ENCODE data around the gene PDIK1L. TPM values are rescaled to one million over a fixed set of nuclear protein-coding genes. Genes with fewer than 3 reads are reported as not detected.
A peak's percentile ranks its signal among the peaks of the same experiment; 100 is the strongest.
"Not testable (repeated sequence)": the region's sequence is repeated elsewhere in the genome, so short reads cannot be mapped to it uniquely, and the experiment has no call there.

PDIK1L gene
- total RNA-seq, 2 experiments from 2014 or later: 21.0 to 25.8 TPM

- no peak for DNase-seq
- Mint-ChIP-seq H3K4me3 (no peak overlapping the region), H3K27ac (no peak overlapping the region), H3K9me3 (no peaks in the 10 kb centered on the region), H3K36me3 (ENCODE audit: low read depth) (no peaks in the 10 kb centered on the region), H3K27me3 (peaks cover 38% of the 10 kb centered on the region), H3K4me1 (peaks cover 9% of the 10 kb centered on the region)
- ChIA-PET CTCF (interaction anchor here (0.7 kb wide), 1 partner anchor 45 kb away, joined by 5 read pairs; no protein-coding TSS in a partner anchor), POLR2A (no interaction called here)
Observed at GRCh38 chr1:26094076-26094669, 17.5 kb upstream of the PDIK1L start.

GRCh38 chr1:26094677-26095383 lies 16.8 kb upstream of the PDIK1L start:
- peaks cover 9% of the 10 kb centered on the region for H3K4me1 Mint-ChIP-seq
- no peak overlapping the region for H3K27ac Mint-ChIP-seq
- no peaks in the 10 kb centered on the region for H3K36me3 Mint-ChIP-seq (ENCODE audit: low read depth)
- H3K27me3 Mint-ChIP-seq: peaks cover 37% of the 10 kb centered on the region
- H3K9me3 Mint-ChIP-seq: no peaks in the 10 kb centered on the region
- no peak overlapping the region for H3K4me3 Mint-ChIP-seq
- CTCF ChIA-PET: interaction anchor here (0.7 kb wide), 1 partner anchor 45 kb away, joined by 5 read pairs; no protein-coding TSS in a partner anchor
- POLR2A ChIA-PET: no interaction called here
- DNase-seq: no peak

GRCh38 chr1:26096471-26096870 lies 15.2 kb upstream of the PDIK1L start:
- DNase-seq: no peak
- POLR2A ChIA-PET: no interaction called here
- H3K36me3 Mint-ChIP-seq (ENCODE audit: low read depth): no peaks in the 10 kb centered on the region
- no peak overlapping the region for H3K27ac Mint-ChIP-seq
- CTCF ChIA-PET: no interaction called here
- H3K4me1 Mint-ChIP-seq: peaks cover 9% of the 10 kb centered on the region
- no peak overlapping the region for H3K4me3 Mint-ChIP-seq
- H3K27me3 Mint-ChIP-seq: peaks cover 30% of the 10 kb centered on the region
- H3K9me3 Mint-ChIP-seq: no peaks in the 10 kb centered on the region

- POLR2A ChIA-PET: no interaction called here
- H3K36me3 Mint-ChIP-seq (ENCODE audit: low read depth): no peaks in the 10 kb centered on the region
Observed at GRCh38 chr1:26097696-26098095, 13.9 kb upstream of the PDIK1L start.

GRCh38 chr1:26098602-26099001 lies 13.0 kb upstream of the PDIK1L start:
- no peaks in the 10 kb centered on the region for H3K9me3 Mint-ChIP-seq
- H3K36me3 Mint-ChIP-seq (ENCODE audit: low read depth): no peaks in the 10 kb centered on the region
- peaks cover 21% of the 10 kb centered on the region for H3K27me3 Mint-ChIP-seq
- no peak overlapping the region for H3K4me3 Mint-ChIP-seq
- H3K4me1 Mint-ChIP-seq: peaks cover 9% of the 10 kb centered on the region
- POLR2A ChIA-PET: interaction anchor here (0.6 kb wide), 1 partner anchor 795 kb away, joined by 5 read pairs; no protein-coding TSS in a partner anchor
- CTCF ChIA-PET: interaction anchor here (0.6 to 6.8 kb wide), 2 partner anchors 8 to 47 kb away, joined by 8 to 44 read pairs; no protein-coding TSS in a partner anchor
- H3K27ac Mint-ChIP-seq: no peak overlapping the region
- no peak for DNase-seq

More at GRCh38 chr1:26097696-26098095, 13.9 kb upstream of the PDIK1L start:
- Mint-ChIP-seq H3K27me3 (peaks cover 24% of the 10 kb centered on the region), H3K27ac (no peak overlapping the region), H3K9me3 (no peaks in the 10 kb centered on the region), H3K4me1 (peaks cover 9% of the 10 kb centered on the region), H3K4me3 (no peak overlapping the region)
- DNase-seq: no peak
- CTCF ChIA-PET: interaction anchor here (1.0 kb wide), 1 partner anchor 58 kb away, joined by 3 read pairs; no protein-coding TSS in a partner anchor

- CTCF ChIA-PET: interaction anchor here (0.6 to 6.8 kb wide), 3 partner anchors 22 to 46 kb away, joined by 3 to 44 read pairs (median 3); no protein-coding TSS in a partner anchor
- POLR2A ChIA-PET: no interaction called here
- Mint-ChIP-seq H3K36me3 (ENCODE audit: low read depth) (no peaks in the 10 kb centered on the region), H3K27ac (no peak overlapping the region), H3K27me3 (peaks cover 15% of the 10 kb centered on the region), H3K4me3 (no peak overlapping the region), H3K4me1 (peaks cover 13% of the 10 kb centered on the region), H3K9me3 (no peaks in the 10 kb centered on the region)
- DNase-seq: no peak
Observed at GRCh38 chr1:26099780-26100179, 11.8 kb upstream of the PDIK1L start.

GRCh38 chr1:26100204-26100603 lies 11.4 kb upstream of the PDIK1L start:
- H3K36me3 Mint-ChIP-seq (ENCODE audit: low read depth); POLR2A ChIA-PET; DNase-seq; H3K27ac Mint-ChIP-seq; H3K4me3 Mint-ChIP-seq; H3K9me3 Mint-ChIP-seq: not testable (repeated sequence)
- CTCF ChIA-PET: interaction anchor here (0.6 to 6.8 kb wide), 3 partner anchors 22 to 45 kb away, joined by 3 to 44 read pairs (median 3); no protein-coding TSS in a partner anchor
- H3K27me3 Mint-ChIP-seq: peaks cover 15% of the 10 kb centered on the region
- H3K4me1 Mint-ChIP-seq: peaks cover 17% of the 10 kb centered on the region

GRCh38 chr1:26102119-26102518 lies 9.5 kb upstream of the PDIK1L start:
- Mint-ChIP-seq H3K27me3 (peaks cover 11% of the 10 kb centered on the region), H3K27ac (no peak overlapping the region), H3K4me1 (peaks cover 18% of the 10 kb centered on the region), H3K4me3 (no peak overlapping the region), H3K9me3 (no peaks in the 10 kb centered on the region), H3K36me3 (ENCODE audit: low read depth) (no peaks in the 10 kb centered on the region)
- ChIA-PET POLR2A (no interaction called here), CTCF (interaction anchor here (0.5 to 6.8 kb wide), 9 partner anchors 13 to 132 kb away, joined by 3 to 44 read pairs (median 3); partner anchors contain the start of gene CEP85)
- no peak for DNase-seq

- Mint-ChIP-seq H3K27me3 (peaks cover 11% of the 10 kb centered on the region), H3K4me1 (peaks cover 18% of the 10 kb centered on the region), H3K36me3 (ENCODE audit: low read depth) (no peaks in the 10 kb centered on the region), H3K27ac (no peak overlapping the region), H3K4me3 (no peak overlapping the region), H3K9me3 (no peaks in the 10 kb centered on the region)
- ChIA-PET POLR2A (no interaction called here), CTCF (interaction anchor here (0.5 to 6.8 kb wide), 8 partner anchors 13 to 131 kb away, joined by 3 to 44 read pairs (median 4); partner anchors contain the start of genes CEP85 and ZNF593)
- no peak for DNase-seq
Observed at GRCh38 chr1:26102526-26102925, 9.1 kb upstream of the PDIK1L start.

- H3K27ac Mint-ChIP-seq; DNase-seq; H3K9me3 Mint-ChIP-seq; H3K4me3 Mint-ChIP-seq; H3K36me3 Mint-ChIP-seq (ENCODE audit: low read depth); H3K27me3 Mint-ChIP-seq: not testable (repeated sequence)
- H3K4me1 Mint-ChIP-seq: peaks cover 17% of the 10 kb centered on the region
- ChIA-PET POLR2A (interaction anchor here (1.0 kb wide), 1 partner anchor 40 kb away, joined by 3 read pairs; no protein-coding TSS in a partner anchor), CTCF (interaction anchor here (1.1 to 6.8 kb wide), 3 partner anchors 25 to 65 kb away, joined by 3 to 44 read pairs (median 7); partner anchors contain the start of gene ZNF593)
Observed at GRCh38 chr1:26105226-26105548, 6.4 kb upstream of the PDIK1L start.

- POLR2A ChIA-PET: no interaction called here
- peak overlapping the region; percentile 83 for H3K4me3 Mint-ChIP-seq
Observed at GRCh38 chr1:26109229-26110164, 2.1 kb upstream of the PDIK1L start.

More at GRCh38 chr1:26109229-26110164, 2.1 kb upstream of the PDIK1L start:
- DNase-seq: no peak
- Mint-ChIP-seq H3K27ac (peak overlapping the region; percentile 75), H3K27me3 (no peaks in the 10 kb centered on the region), H3K36me3 (ENCODE audit: low read depth) (peaks cover 6% of the 10 kb centered on the region), H3K4me1 (peaks cover 37% of the 10 kb centered on the region), H3K9me3 (no peaks in the 10 kb centered on the region)
- CTCF ChIA-PET: interaction anchor here (0.7 to 1.5 kb wide), 5 partner anchors 10 to 124 kb away, joined by 3 to 11 read pairs (median 4); no protein-coding TSS in a partner anchor

Data from activated CD4-positive, alpha-beta T cell treated with anti-CD3 and anti-CD28 coated beads, Interleukin-2, amount 10 ng/mL, durations not matched to agents 7 days and 5 days (primary cell).